Measurements from ENCODE around the gene UGGT2. TPM values are rescaled to one million over a fixed set of nuclear protein-coding genes. Genes with fewer than 3 reads are reported as not detected.

UGGT2 gene, protein sequence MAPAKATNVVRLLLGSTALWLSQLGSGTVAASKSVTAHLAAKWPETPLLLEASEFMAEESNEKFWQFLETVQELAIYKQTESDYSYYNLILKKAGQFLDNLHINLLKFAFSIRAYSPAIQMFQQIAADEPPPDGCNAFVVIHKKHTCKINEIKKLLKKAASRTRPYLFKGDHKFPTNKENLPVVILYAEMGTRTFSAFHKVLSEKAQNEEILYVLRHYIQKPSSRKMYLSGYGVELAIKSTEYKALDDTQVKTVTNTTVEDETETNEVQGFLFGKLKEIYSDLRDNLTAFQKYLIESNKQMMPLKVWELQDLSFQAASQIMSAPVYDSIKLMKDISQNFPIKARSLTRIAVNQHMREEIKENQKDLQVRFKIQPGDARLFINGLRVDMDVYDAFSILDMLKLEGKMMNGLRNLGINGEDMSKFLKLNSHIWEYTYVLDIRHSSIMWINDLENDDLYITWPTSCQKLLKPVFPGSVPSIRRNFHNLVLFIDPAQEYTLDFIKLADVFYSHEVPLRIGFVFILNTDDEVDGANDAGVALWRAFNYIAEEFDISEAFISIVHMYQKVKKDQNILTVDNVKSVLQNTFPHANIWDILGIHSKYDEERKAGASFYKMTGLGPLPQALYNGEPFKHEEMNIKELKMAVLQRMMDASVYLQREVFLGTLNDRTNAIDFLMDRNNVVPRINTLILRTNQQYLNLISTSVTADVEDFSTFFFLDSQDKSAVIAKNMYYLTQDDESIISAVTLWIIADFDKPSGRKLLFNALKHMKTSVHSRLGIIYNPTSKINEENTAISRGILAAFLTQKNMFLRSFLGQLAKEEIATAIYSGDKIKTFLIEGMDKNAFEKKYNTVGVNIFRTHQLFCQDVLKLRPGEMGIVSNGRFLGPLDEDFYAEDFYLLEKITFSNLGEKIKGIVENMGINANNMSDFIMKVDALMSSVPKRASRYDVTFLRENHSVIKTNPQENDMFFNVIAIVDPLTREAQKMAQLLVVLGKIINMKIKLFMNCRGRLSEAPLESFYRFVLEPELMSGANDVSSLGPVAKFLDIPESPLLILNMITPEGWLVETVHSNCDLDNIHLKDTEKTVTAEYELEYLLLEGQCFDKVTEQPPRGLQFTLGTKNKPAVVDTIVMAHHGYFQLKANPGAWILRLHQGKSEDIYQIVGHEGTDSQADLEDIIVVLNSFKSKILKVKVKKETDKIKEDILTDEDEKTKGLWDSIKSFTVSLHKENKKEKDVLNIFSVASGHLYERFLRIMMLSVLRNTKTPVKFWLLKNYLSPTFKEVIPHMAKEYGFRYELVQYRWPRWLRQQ (N-terminal part only)
- under 1 TPM in 1 of 2 experiments, not detected in 1; 0.26 TPM for total RNA-seq

DNA sequence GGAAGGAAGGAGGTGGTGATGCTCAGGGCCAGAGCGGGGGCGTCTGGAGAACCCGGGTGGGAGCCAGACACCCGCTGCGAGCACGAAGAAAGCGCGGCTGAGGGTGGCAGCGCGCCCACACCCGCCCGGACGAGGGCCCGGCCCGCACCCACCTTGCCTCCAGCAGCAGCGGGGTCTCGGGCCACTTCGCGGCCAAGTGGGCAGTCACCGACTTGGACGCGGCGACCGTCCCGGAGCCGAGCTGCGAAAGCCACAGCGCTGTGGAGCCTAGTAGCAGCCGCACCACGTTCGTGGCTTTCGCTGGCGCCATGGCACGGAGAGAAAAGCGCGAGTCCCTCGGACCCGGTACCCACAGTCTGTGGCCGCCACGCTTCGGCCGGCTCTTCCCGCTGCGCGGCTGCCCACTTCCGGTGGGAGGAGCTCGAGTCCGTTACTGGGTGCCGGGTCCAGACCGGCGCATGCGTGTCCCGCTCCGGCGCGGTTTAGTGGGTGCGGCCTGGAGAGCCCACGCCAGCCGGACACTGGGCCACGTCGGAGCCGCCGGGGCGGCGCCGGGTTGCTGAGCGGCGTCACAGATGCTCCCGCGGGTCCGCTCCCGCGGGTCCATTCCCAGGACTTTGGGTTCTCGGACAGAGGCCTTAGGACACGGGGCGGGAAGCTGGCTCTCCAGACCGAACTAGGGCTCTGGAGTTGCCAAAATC, at the start of gene UGGT2:
Gene UGGT2 (minus strand): TSS at position 399 of the 701 bp plus-strand sequence. CDS start 89 bp downstream, at position 310.
- peak within 1 kb of the TSS; percentile 49 for H3K4me3 Mint-ChIP-seq
- H3K27ac Mint-ChIP-seq = no peak within 1 kb of the TSS
- peaks cover 24% of the 10 kb centered on the region for H3K27me3 Mint-ChIP-seq
- CTCF ChIA-PET = no interaction called here
- intact Hi-C loops (cut with micrococcal nuclease) = no loop called here
- H3K9me3 Mint-ChIP-seq = peaks cover 4% of the 10 kb centered on the region
- DNase-seq = no peak
- H3K4me1 Mint-ChIP-seq (ENCODE audit: low read depth) = peaks cover 5% of the 10 kb centered on the region
- POLR2A ChIA-PET = no interaction called here
- peaks cover 5% of the 10 kb centered on the region for H3K36me3 Mint-ChIP-seq

DNA sequence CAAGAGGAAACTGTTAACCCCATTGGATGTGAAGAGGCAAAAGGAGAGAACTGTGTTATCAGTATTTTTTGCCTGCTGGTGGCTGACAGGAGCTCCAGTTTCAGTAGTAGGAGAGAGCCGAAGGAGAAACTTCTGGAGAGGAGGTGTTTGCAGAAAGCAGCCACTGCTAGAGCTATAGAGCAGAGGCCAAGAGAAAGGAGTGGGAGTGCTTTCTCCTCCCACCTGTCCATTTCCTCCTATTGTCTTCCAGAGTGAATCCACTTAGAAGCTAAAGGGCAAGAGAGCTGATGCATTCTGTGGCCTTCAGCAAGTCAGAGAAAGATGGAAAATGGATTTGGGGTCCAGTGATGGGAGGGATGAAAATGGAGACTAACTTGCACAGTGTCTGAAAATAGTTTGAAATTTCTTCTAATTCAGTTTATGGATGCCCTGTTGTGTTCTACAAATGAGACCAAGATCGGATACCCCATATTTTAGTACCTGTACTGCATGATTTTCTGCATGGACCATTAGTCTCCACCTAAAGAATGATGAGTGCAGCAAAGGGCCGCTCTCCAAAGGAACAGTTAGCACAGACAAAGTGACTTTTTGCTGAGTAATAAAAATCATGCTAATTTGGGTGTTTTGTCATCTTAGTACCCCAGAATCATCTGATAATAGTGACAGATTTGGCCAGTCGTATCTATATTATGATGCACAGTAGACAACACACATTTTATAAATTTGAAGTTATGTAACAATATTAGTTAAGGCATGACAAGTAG, 47.4 kb upstream of the UGGT2 start:
- H3K36me3 Mint-ChIP-seq = no peaks in the 10 kb centered on the region
- POLR2A ChIA-PET = no interaction called here
- no peak for DNase-seq
- H3K9me3 Mint-ChIP-seq = no peaks in the 10 kb centered on the region
- H3K4me1 Mint-ChIP-seq (ENCODE audit: low read depth) = no peaks in the 10 kb centered on the region
- H3K27me3 Mint-ChIP-seq = no peaks in the 10 kb centered on the region
- no peak overlapping the region for H3K4me3 Mint-ChIP-seq
- CTCF ChIA-PET = no interaction called here
- H3K27ac Mint-ChIP-seq = no peak overlapping the region
- intact Hi-C loops (cut with micrococcal nuclease) = no loop called here

DNA sequence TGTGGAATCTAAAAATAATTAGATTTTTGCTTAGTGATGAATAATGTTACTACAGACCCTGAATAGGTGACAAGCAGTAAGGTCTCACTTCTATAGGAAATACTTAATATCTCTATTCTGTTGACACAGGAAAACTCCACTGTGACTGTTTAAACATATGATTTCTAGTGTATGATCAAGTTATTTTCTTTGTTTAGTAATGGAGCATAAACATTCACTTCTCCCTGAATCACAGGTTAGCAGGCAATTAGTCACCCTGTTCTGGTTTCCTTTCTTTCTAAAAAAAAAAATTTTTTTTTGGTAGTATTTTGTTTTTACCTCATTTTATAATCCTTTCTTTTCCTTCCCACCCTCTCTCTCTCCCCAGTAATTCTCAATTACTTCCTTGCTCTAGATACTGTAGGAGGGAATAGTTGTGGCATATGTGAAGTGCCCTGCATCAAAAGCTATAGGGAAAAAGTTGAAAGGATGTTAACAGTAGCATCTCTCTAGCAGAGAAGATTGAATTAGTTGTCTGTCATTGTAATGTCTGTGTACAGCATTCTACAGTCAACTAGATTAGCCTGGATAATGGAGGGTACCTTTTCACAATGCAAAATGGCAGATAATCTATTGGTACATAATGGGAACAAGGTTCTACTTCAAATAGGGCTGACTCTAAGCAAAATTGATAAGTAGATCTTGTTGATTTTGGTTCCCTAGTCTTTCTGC, 40.2 kb upstream of the UGGT2 start:
- peaks cover 2% of the 10 kb centered on the region for H3K36me3 Mint-ChIP-seq
- peaks cover 3% of the 10 kb centered on the region for H3K4me1 Mint-ChIP-seq (ENCODE audit: low read depth)
- CTCF ChIA-PET = no interaction called here
- intact Hi-C loops (cut with micrococcal nuclease) = no loop called here
- no peaks in the 10 kb centered on the region for H3K9me3 Mint-ChIP-seq
- POLR2A ChIA-PET = no interaction called here
- H3K27ac Mint-ChIP-seq = no peak overlapping the region
- H3K4me3 Mint-ChIP-seq = no peak overlapping the region
- DNase-seq = no peak
- peaks cover 40% of the 10 kb centered on the region for H3K27me3 Mint-ChIP-seq

DNA sequence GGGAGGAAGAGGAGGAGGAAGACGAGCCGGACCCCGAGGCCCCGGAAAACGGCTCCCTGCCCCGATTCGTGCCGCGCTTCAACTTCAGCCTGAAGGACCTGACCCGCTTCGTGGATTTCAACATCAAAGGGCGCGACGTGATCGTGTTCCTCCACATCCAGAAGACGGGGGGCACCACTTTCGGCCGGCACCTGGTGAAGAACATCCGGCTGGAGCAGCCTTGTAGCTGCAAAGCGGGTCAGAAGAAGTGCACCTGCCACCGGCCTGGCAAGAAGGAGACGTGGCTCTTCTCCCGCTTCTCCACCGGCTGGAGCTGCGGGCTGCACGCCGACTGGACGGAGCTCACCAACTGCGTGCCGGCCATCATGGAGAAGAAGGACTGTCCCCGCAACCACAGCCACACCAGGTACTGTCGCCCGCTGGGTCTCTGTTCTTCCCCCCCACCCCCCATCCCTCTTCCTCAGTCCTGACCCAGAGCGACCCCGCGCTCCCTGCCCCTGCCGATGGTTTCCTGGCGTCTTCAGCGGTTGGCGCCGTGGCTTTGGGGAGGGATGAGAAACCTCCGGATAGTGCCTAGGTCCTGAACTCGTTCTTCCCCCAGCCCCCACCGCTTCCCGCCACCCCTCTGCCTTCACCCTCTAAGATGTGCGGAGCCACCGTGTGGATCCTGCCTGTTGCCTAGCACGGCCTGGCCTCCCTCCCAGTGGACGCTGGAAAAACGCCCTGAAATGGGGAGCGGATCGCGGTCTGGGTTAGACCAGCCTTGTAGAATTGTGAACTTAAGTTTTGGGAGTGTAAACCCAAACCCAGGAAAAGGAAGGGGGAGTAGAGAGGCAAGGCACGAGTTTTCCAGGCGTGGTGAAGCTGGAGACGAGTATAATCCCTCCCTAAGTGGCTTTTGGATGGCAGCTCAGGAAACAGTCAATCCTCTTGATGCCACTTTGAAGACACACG, 38.2 kb upstream of the UGGT2 start:
- peaks cover 2% of the 10 kb centered on the region for H3K36me3 Mint-ChIP-seq
- H3K9me3 Mint-ChIP-seq = no peaks in the 10 kb centered on the region
- no peak overlapping the region for H3K4me3 Mint-ChIP-seq
- H3K27ac Mint-ChIP-seq = no peak overlapping the region
- CTCF ChIA-PET = no interaction called here
- intact Hi-C loops (cut with micrococcal nuclease) = no loop called here
- peaks cover 3% of the 10 kb centered on the region for H3K4me1 Mint-ChIP-seq (ENCODE audit: low read depth)
- no peak for DNase-seq
- POLR2A ChIA-PET = no interaction called here
- H3K27me3 Mint-ChIP-seq = peaks cover 46% of the 10 kb centered on the region

DNA sequence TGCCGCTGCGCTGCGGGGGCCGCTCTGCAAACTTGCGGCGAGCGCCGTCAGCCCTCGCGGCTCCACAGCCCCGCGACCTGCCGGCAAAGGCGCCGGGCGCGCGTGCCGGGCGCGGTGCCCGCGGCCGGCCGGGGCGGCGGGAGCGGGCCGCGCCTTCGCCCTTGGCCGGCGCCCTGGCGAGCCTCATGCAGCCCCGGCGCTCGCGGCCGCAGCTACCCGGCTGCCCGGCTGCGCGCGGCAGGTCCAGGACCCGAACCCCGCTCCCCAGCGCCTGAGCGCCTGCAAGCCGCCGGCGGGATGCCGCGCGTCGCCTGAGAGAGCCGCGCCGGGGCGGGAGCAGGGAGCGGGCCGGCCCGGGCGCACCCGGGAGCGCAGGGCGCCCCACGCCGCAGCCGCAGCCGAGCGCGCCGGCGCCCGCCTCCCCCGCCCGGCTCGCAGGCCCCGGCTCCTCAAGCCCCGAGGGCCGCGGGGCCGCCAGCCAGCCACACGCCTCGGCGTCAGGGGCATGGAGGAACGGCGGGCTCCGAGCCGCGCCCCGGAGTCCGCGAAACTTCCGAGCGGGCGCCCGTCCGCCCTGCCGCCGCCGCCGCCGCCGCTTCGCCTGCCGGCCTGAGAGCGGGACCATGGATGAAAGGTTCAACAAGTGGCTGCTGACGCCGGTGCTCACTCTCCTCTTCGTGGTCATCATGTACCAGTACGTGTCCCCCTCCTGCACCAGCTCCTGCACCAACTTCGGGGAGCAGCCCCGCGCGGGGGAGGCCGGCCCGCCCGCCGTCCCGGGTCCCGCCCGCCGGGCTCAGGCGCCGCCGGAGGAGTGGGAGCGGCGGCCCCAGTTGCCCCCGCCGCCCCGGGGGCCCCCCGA, 37.3 kb upstream of the UGGT2 start:
- intact Hi-C loops (cut with micrococcal nuclease) = no loop called here
- POLR2A ChIA-PET = no interaction called here
- peaks cover 46% of the 10 kb centered on the region for H3K27me3 Mint-ChIP-seq

DNA sequence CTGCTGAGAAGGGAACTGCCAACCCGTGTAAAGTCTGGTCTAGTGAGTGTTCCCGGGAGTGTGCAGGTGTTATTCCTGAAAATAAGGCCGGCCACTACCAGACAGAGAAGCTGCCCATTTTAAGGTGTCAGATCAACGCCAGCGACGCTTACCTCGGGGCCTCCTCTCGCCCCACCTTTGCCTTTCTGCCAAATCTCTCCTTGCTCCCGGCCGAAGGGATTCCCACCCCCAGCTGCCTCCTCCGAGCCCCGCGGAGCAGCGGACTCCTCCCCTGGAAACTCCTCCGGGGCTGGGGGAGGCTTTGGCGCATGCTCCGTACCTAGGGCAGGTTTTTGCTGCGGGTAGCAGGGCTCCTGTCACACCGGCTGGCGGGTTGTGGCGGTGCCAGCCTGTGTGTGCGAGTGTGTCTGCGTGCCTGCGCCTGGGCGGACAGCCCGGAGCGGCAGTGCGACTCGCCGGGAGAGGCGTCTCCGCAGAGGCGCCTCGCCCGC, 36.6 kb upstream of the UGGT2 start, which contains the start of gene HS6ST3:
Gene HS6ST3 (plus strand): TSS at position 359 of the 491 bp plus-strand sequence.
- CTCF ChIA-PET = no interaction called here

More for the DNA sequence above, 37.3 kb upstream of the UGGT2 start:
- Mint-ChIP-seq H3K4me1 (ENCODE audit: low read depth) (peaks cover 3% of the 10 kb centered on the region), H3K27ac (no peak overlapping the region), H3K4me3 (no peak overlapping the region), H3K36me3 (peaks cover 2% of the 10 kb centered on the region), H3K9me3 (no peaks in the 10 kb centered on the region)
- CTCF ChIA-PET = no interaction called here
- DNase-seq = no peak

DNA sequence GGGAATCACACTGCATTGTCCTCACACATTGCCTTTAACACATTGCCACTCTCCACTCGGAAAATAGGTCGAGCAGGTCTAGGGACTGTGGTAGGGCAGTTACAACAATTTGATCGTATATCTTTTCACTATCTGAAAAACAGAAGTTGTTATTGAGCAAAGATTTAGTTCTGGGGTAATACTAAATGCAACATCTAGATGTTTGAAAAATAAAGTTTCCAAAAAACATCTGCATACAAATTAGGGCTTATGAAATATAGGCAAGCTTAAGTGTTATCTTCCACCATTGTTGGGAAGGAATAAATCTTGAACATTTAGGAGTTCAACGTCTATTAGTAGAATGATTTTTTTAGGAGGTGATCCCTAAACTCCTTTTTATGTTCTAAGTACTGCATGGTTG, 35.9 kb upstream of the UGGT2 start:
- Mint-ChIP-seq H3K36me3 (peaks cover 2% of the 10 kb centered on the region), H3K4me1 (ENCODE audit: low read depth) (peaks cover 3% of the 10 kb centered on the region), H3K27ac (no peak overlapping the region), H3K27me3 (peaks cover 43% of the 10 kb centered on the region), H3K4me3 (no peak overlapping the region), H3K9me3 (no peaks in the 10 kb centered on the region)
- no peak for DNase-seq
- CTCF ChIA-PET = interaction anchor here (0.6 kb wide), 1 partner anchor 52 kb away, joined by 3 read pairs; no protein-coding TSS in a partner anchor
- POLR2A ChIA-PET = no interaction called here
- intact Hi-C loops (cut with micrococcal nuclease) = no loop called here

More for the DNA sequence above, 36.6 kb upstream of the UGGT2 start, which contains the start of gene HS6ST3:
- intact Hi-C loops (cut with micrococcal nuclease) = no loop called here
- DNase-seq = no peak
- H3K4me3 Mint-ChIP-seq = no peak within 1 kb of the TSS
- H3K27ac Mint-ChIP-seq = no peak within 1 kb of the TSS
- peaks cover 3% of the 10 kb centered on the region for H3K4me1 Mint-ChIP-seq (ENCODE audit: low read depth)
- POLR2A ChIA-PET = no interaction called here
- H3K36me3 Mint-ChIP-seq = peaks cover 2% of the 10 kb centered on the region
- peaks cover 46% of the 10 kb centered on the region for H3K27me3 Mint-ChIP-seq
- no peaks in the 10 kb centered on the region for H3K9me3 Mint-ChIP-seq

DNA sequence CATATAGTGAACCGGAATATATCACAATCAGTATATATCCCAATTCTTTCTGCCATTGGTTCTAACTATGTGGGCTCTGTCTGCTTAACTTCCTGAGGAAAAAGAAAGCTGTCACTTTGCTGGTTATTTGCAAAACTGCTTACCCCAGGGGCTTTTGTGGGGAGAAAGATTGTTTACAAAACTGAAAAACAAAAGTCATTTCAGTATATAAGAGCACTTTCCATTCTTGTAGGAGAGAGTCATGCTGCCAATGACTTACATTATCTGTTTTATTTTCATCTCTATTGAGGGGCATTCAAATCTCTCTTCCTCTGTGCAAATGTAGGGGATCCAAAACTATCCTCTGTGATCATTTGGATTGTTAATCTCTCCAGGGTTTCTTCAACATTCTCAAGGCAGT, 33.5 kb upstream of the UGGT2 start:
- peaks cover 27% of the 10 kb centered on the region for H3K27me3 Mint-ChIP-seq
- CTCF ChIA-PET = no interaction called here

DNA sequence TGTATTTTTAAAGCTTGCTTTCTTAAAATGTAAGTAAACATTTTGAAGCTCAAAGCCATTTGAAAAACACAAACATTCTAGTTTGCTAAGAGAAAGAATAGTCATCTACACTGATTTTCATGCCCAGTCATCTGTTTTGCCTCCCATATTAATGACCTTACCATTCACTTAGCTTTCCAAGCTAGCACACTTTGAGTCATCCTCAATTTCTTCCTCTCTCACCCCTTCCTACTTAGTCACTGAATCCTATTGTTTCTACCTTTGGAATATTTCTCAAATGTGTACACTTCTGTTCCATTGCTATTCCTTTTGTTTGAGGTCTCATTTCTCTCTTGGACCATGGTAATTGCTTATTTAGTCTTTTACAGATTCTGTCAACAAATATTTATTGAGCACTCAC, 29.4 kb upstream of the UGGT2 start:
- intact Hi-C loops (cut with micrococcal nuclease) = no loop called here
- no peak for DNase-seq
- CTCF ChIA-PET = no interaction called here
- Mint-ChIP-seq H3K4me3 (no peak overlapping the region), H3K9me3 (no peaks in the 10 kb centered on the region), H3K36me3 (no peaks in the 10 kb centered on the region), H3K4me1 (ENCODE audit: low read depth) (no peaks in the 10 kb centered on the region), H3K27me3 (peaks cover 2% of the 10 kb centered on the region), H3K27ac (no peak overlapping the region)
- POLR2A ChIA-PET = no interaction called here

More for the DNA sequence above, 33.5 kb upstream of the UGGT2 start:
- Mint-ChIP-seq H3K9me3 (no peaks in the 10 kb centered on the region), H3K4me3 (no peak overlapping the region), H3K36me3 (peaks cover 1% of the 10 kb centered on the region), H3K27ac (no peak overlapping the region), H3K4me1 (ENCODE audit: low read depth) (peaks cover 3% of the 10 kb centered on the region)
- intact Hi-C loops (cut with micrococcal nuclease) = no loop called here
- POLR2A ChIA-PET = no interaction called here
- no peak for DNase-seq

All from activated CD4-positive, alpha-beta memory T cell treated with anti-CD3 and anti-CD28 coated beads for 36 hours (primary cell).